NCI-H446 (cell line): ENCODE results near the gene TNIK.

Experiments
- DNase-seq, 2 experiments: peaks; one replicate each; lab custom pipeline; 2025; lab: John Stamatoyannopoulos, UW

Gene TNIK

DNA sequence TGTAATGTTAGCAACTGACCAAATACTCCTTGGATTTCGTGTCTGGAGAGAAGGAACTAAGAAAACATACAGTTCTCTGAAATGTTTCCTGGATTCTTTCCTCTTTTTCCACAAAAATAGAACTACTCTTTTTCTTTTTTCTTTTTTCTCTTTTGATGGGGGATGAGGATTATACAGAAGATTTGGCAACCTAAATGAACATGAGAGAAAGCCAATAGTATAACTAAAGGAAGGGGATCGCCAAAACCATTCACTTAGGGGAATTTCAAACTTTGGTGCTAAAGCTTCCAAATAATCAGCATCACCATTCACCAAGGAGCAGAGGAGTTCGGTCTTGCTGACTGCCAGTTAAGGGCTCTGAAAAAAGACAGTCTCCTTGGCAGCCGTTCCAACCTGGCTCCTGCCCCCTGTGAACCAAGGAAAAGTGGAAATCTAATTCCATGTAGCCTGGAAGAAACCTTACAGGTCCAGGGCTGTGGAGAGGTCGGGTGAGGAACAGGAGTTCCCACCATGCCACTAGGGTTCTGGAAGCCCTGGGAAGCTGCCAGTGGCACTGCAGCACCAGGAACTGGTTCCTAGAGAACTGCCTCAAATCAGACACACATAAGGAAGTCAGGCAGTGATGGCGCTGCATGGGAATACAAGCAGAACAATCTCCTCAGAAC is 176.9 kb downstream of the TNIK start:
- DNase-seq = peak; percentile 60 to 82

DNA sequence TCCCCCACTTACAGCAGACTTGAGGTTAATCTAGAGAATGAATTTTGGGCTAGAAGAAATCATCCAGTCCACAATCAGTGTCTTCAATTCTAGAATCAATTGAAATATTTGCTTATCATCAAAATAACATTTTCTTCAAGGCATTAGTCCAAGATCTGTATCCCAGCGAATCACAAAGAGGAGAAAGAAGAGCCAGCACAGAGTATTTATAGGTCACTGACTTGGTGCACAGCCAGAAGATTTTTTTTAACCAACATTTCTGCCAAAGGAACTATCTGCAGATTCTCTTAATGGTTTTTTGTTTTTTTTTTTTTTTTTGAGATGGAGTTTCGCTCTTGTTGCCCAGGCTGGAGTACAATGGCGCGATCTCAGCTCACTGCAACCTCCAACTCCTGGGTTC is 178.2 kb downstream of the TNIK start:
- peak; percentile 85 to 95 for DNase-seq

DNA sequence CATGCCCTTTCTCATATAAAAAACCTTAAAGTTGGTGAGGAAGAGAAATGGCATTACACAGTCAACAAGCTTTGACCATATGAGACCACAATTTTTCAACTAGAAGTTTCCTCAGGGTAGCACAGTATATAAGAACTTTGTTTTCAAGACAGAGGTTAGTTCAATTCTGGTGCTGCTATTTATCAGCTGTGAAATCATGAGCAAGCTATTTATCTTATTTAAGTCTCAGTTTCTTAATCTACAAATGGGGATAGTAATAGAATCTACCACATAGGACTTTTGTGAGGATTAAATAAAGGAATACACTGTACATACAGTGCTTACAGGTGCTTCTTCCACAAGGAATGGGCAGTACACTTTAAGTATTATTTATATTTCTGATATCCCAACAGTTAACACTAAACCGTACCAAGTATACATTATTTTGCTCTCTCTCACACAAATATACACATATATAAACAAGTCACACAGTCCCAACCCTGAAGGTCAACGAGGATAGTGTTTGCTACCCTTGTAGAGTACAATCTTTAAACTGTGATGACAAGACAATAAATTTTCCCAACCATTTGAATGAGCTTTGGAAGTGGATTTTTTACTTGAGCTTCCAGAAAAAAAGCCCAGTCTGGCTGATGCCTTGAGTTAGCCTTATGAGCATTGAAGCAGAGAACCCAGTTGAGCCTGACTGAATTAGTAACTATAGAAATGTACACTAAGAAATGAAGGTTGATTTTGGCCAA is 178.8 kb downstream of the TNIK start:
- peak; percentile 78 for DNase-seq

DNA sequence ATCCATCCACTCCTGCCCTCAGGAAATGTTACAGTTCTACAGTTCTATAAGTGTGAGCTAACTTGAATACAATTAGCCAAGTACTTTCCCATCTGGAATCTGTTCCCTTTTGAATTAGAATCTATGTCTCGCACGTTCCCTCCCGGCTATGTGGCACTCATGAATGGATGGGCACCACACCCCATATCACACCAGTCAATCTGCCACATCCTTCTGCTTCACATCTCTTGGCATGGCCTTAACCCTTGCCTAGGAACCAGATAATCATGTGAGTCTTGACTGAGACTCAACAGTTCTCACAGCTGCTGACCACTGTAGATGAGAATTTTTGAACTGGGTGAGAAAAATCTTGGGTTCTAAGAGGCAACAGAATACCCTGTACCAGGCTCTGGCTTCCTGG is 180.2 kb downstream of the TNIK start:
- peak in 1 of 2 experiments; percentile 67 for DNase-seq

DNA sequence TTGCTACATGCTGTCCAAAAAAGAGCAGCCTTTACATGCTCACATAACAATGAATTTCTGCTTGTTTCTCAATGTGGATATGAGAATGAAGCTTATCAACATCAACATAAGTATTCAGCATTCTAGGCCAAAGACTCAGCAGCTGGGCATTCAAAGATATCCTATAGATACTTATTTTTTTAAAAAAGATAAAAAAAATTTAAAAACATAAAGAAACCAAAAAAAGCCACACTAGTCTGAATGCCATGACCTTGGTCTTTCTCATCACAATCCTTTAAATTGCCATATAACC is 182.0 kb downstream of the TNIK start:
- DNase-seq = no peak

DNA sequence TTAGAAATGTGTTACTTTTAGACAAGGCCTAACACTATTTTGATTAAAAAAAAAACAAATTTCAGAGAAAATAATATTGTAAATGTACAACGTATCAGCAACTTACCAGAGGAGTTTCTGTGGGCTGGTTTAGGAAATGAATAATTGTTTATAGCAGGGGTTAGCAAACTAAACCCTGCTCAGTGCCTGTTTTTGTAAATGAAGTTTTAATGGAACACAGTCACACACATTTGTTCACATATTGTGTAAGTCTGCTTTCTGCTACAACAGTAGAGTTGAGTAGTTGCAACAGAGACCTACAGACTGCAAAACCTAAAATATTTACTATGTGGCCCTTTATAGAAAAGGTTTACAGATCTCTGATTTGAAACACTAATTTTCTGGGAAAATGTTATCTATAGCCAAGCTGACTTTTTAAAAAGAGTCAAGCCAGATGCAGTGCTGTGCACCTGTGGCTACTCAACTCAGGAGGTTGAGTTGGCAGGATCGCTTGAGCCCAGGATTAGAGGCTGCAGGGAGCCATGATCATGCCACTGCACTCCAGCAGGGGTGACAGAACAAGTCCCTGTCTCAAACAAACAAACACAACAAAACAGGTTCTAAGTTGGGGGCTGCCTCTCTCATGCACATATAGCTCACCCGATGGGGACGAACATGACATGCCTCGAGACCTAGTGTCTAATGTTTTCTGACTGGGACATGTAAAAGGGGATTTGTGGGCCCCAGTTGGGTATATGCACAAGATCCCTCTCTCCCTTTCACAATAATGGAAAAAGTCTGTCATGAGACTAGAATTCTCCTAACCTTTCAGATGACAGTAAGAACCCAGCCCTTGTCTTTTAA is 182.5 kb downstream of the TNIK start:
- no peak for DNase-seq

DNA sequence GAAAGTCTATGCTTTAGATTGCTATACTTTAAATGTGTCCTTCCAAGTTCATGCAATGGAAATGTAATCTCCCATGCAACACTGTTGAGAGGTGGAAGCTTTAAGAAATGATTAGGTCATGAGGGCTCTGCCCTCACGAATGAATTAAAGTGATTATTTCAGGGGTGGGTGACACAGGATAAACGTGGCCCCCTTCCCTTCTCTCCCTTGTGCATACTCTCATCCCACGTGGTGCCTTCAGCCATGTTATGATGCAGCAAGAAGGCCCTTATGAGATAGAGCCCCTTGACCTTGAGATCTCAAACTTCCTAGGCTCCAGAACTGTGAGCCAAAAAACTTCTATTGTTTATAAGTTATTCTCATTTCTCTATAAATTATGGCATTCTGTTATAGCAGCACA is 183.3 kb downstream of the TNIK start:
- no peak for DNase-seq

DNA sequence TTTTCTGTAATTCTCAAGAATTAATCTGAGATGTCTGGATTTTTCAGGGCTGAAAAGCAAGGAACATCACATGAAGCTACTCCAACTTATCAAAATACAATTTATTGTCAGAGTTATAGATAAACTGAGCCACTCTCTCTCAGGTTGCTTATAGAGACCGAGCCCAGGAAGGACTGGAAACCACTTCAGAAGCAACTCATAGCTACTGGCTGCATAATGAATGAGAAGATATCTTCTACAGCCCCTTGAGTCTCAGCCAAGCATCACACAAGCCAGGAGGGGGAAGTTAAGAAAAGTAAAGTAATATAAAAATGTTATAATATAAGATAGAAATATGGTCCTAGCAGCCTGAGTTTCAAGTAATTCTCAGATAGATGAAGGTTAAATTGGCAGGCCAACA is 186.0 kb downstream of the TNIK start:
- DNase-seq = no peak

DNA sequence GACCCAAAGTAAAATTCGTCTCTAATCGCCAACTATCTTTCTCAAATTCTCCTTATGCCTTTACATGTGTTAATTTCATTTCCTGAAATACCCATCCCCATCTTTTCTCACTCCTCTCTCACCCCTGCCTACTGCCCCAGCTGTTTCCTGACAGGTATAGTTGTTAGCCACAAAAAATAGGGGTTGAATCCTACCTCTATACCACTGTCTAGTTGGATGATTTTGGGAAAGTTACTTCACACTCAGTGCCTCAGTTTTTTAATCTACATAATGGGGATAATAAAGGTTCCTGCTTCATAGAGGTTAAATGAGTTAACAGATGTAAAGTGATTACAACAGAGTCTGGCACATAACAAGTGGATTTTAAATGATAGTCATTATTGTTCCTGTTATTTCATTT is 189.7 kb downstream of the TNIK start:
- no peak for DNase-seq

DNA sequence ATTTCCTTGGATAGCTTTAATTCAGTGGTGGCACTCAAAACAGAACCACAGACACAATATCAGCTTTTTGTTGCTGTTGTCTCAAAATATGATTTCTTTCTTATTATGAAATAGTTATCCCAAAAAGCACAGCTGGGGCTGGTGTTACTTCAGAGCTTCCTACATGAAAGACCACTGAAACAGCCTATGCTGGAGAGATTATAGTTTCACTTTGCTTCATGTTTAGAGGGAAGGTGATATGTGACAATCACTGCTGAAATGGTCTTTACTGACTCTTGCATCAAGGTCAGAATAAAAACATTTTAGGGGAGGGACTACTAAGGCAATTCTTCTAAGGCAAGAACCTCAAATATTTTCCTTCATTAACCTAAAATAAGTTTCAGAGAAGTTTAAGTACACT is 190.7 kb downstream of the TNIK start:
- DNase-seq = no peak

DNA sequence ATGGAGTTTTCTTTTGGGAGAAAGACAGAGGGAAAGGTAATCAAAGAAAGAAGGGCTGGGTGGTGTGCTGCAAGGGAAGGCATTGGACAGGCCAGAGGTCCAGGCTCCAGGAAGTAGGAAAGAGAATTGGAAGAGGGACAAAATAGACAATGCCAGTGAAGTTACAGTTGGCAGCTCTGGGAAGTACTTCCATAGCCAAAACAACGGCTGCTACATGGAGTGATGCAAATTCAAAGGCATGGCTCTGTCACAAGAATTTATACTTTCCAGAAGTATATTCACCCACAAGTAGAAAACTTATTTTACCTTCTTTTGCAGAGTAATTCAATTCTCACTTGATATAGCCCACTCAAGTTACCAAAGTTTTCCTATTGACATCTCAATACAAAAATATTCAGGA is 191.5 kb downstream of the TNIK start:
- DNase-seq = peak; percentile 33 to 45

DNA sequence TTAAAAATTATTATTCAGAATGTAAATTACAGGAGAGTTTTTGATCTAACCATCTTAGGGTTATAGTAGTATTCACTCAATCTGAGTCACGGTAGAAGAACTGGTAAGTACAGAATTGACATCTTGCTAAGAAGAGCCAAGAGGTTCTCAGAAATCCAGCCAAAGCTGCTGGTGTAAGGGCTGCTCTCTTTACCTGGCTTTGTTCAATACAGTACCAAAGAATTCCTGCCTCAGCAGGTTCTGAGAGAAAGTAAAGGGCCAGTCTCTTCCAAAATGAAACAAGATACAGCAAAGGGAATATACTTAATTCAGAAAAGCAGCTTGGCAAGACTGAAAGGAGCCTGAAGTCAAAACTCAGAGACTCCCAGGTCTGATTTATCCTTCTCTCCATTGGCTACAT is 193.1 kb downstream of the TNIK start:
- peak in 1 of 2 experiments; percentile 63 for DNase-seq

DNA sequence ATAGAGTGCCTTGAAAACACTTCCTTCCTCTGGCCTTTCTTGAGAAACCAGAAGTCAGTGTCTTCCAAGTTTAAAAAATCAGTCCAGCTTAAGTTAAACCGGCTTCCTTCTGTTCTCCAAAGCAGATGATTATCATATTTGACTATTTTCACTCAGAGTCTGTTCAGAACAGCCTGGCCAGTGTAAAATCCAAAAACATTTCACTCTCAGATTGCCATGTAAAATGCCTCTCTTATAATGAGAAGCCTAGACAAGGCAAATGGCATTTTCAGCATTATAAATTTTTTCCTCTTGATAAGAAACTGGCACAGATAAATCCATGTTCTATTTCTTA is 193.5 kb downstream of the TNIK start:
- DNase-seq = peak; percentile 41 to 44

DNA sequence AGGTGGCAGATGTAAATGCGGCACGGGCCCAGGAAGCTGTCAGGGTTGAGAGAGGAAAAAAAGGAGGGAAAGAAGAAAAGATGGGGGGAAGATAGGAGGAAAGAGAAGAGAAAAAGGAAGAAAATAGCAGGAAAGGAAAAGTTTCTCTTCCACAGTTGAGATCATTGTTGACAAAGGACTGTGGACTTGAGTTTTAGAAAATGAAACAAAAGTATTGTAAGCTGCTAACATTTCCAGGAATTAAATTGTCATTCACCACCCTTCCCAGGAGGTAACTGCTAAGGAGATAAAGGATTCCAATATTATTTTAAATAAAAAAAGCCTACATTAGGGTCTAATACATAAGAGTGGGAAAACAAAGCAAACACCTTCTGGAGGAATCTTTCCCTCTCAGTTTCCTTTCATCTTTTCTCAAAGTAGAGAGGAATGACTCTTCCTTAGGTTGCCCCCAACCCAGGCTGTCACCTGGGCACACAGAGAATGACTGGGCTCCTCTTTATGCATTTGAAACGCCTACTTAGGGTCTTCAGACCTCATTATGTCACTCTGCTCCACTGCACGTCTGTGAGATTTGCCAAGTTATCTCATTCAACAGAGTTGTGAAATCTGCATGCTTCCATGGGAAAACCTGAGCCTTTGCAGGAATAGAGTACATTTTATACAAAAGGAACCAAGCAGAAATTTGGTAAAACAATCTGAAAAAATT is 194.0 kb downstream of the TNIK start:
- peak in 1 of 2 experiments; percentile 29 for DNase-seq

DNA sequence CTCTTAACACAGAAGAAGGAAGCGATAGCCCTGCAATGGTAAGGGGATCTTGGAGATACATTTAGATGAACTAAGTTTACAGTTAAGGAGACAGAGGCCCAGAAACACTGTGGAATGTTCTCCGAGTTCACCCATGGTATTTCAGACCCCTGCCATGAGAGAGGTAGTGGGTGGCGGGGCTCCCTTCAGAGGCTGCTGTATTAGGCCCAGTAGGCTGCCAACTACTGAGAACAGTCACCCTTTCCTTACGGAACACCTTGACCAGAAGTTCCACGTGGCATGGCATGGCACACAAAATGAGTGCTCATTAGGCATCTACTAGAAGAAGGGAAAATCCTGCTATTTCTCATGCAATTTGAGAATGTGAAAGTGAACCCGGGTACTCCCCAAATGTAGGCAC is 195.4 kb downstream of the TNIK start:
- DNase-seq = no peak

DNA sequence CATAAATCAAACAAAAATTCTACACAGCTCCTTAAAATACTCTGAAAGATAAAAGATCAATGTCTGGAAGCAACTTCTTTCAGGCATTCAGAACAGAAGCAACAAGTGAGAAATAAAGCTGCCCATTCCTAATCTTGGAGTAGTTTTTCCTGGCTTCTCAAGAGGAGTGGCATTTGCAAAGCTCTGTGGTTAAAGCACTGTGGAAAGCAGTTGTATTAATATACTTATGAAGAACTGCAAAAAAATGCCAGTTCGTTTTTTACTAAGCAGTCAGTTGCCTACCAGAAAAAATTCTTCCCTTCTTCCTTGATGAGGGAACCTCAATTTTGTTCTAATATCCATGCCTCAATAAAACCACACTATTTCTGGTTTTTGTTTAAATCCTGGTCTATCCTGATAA is 197.8 kb downstream of the TNIK start:
- DNase-seq = no peak

DNA sequence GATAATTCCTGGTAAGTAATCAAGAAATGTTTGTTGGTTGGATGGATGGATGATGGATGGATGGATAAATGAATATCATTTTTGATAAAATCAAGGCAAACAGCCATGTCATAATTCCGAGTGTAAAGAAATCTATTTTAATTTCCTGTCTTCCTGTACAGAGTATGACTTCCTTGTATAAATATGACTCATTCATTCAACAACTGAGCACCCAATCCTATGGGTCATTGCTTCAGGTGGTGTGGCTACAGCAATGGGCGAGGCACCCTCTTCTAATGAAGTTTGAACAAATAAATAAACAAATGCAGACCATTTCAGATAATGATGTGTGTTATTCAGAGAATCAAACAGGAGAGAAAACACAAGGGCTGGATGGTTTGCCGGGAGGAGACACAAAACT is 198.7 kb downstream of the TNIK start:
- DNase-seq = no peak

DNA sequence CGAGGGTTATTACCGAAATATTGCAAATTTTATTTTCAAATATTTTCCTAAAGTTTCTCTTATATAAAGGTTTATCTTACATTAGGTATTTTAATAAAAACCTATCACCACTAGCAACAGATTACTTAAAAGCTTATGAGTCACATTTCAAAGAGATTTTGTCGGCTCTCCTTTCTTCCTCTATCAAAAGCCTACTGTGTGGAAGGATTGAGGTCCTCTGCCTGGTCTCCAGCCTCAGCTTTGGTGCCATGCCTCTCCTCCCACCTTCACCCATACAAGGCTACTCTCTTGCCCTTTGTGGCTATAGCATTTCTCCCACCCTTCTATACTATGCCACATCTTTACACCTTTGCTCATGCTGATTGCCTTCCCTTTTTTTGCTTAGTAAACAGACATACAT is 199.3 kb downstream of the TNIK start:
- DNase-seq = no peak

DNA sequence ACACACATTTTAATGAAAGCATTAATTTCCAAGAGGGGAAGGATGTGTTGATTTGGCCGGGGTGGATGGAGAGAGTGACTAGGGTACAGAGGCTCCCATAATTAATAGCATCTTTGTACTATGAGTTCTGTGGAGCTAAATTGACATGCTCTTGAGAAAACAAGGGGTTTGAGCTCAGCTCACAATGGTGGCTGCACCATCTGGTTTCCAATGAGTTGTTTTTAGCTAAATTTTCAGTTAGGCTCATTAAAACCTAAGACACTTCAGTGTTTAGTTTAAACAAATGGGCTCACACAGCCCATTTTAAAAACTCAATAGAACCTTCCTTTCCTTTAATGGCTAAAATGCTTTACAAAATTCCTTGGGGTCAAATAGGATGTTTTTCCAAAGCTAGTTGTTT is 199.7 kb downstream of the TNIK start:
- DNase-seq = no peak

DNA sequence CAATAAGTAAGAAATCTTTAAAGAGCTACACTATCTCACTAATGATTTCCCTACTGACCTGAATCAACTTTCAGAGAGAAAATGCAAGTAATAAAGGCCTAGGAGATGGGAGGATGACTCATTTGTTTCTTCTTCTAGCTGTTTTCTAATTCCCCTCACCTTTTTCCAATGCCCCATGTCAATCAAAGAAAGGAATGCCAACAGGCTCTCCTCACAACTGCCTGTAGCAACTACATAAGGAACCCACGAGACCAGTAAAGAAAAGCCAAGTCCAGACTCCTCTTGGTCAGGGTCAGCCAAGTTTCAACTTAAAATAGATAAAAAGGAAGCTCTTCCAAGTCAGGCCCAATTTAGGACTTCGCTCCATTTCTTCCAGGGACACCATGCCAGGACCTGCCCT is 201.9 kb downstream of the TNIK start:
- DNase-seq = peak in 1 of 2 experiments; percentile 66

DNA sequence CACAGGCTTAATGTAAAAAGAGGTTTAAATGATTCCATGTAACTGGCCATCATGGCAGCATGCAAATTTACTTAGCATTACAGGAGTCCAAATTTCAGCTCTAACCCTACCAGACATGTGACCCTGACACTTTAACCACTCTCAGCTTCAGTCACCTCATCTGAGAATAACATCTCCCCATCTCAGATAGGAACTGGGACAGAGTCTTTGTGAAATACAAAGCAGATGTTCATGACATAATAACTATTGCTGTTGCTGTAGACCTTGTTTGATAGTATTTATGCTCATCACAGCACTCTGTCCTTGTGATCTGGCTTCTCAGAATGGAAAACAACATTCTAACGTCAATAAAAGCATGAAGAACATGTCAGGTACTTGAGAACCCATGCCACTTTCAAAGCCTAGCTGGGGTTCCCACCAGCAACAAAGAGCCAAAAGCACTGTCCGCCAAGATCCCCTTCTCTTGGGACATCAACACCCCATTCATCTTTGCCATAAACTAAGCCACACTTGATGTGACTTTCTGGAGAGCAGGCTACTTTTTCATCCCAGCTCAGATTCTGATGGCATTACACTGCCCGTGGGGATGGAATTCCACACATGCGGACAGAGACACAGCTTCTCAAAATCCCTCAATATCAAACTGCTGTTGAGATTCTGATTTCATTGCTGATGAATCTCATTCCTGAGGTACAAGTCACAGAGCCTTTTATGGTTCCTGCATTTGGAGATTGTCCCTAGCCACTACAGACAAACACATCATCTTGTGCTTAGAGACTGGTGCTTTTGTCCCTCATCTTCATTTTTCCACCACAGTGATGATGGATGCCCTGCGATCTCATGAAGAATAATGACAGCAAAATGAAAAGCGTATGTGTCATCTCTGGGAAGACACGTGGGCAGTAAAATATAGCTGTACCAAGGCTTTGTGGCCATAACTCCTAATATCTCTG is 202.7 kb downstream of the TNIK start:
- DNase-seq = no peak
